Measurements from ENCODE around the gene STRIP1.
"Not testable (repeated sequence)": the region's sequence is repeated elsewhere in the genome, so short reads cannot be mapped to it uniquely, and the experiment has no call there.

Gene STRIP1

GRCh38 chr1:110067479-110067892, 33.1 kb downstream of the STRIP1 start:
- Histone ChIP-seq H3K4me1 (ENCODE audit: control insufficient read depth, insufficient read depth, low read length) (no peaks in the 10 kb centered on the region), H3K4me3 (ENCODE audit: low read depth, low read length) (peak overlapping the region; percentile 49), H3K36me3 (ENCODE audit: control insufficient read depth, insufficient read depth, low read length) (no peaks in the 10 kb centered on the region), H3K27me3 (ENCODE audit: control insufficient read depth, insufficient read depth, low read length) (peaks cover 74% of the 10 kb centered on the region), H3K9ac (ENCODE audit: low read depth, low read length) (no peak overlapping the region), H3K9me3 (ENCODE audit: control insufficient read depth, insufficient read depth, low read length) (no peaks in the 10 kb centered on the region)

- Histone ChIP-seq H3K9me3 (ENCODE audit: control insufficient read depth, insufficient read depth, low read length) (no peaks in the 10 kb centered on the region), H3K9ac (ENCODE audit: low read depth, low read length) (no peak overlapping the region), H3K27me3 (ENCODE audit: control insufficient read depth, insufficient read depth, low read length) (peaks cover 80% of the 10 kb centered on the region), H3K36me3 (ENCODE audit: control insufficient read depth, insufficient read depth, low read length) (no peaks in the 10 kb centered on the region), H3K4me3 (ENCODE audit: low read depth, low read length) (peak overlapping the region; percentile 49), H3K4me1 (ENCODE audit: control insufficient read depth, insufficient read depth, low read length) (no peaks in the 10 kb centered on the region)
Measured at GRCh38 chr1:110067893-110068645, 33.6 kb downstream of the STRIP1 start.

GRCh38 chr1:110068646-110069403, 34.4 kb downstream of the STRIP1 start:
- Histone ChIP-seq H3K4me1 (ENCODE audit: control insufficient read depth, insufficient read depth, low read length) (no peaks in the 10 kb centered on the region), H3K36me3 (ENCODE audit: control insufficient read depth, insufficient read depth, low read length) (no peaks in the 10 kb centered on the region), H3K9me3 (ENCODE audit: control insufficient read depth, insufficient read depth, low read length) (no peaks in the 10 kb centered on the region), H3K9ac (ENCODE audit: low read depth, low read length) (no peak overlapping the region), H3K4me3 (ENCODE audit: low read depth, low read length) (peak overlapping the region; percentile 49), H3K27me3 (ENCODE audit: control insufficient read depth, insufficient read depth, low read length) (peaks cover 88% of the 10 kb centered on the region)

- peak overlapping the region; percentile 49 for H3K4me3 ChIP-seq (ENCODE audit: low read depth, low read length)
- peaks cover 93% of the 10 kb centered on the region for H3K27me3 ChIP-seq (ENCODE audit: control insufficient read depth, insufficient read depth, low read length)
- no peak overlapping the region for H3K9ac ChIP-seq (ENCODE audit: low read depth, low read length)
- H3K9me3 ChIP-seq (ENCODE audit: control insufficient read depth, insufficient read depth, low read length): no peaks in the 10 kb centered on the region
- H3K4me1 ChIP-seq (ENCODE audit: control insufficient read depth, insufficient read depth, low read length): no peaks in the 10 kb centered on the region
- no peaks in the 10 kb centered on the region for H3K36me3 ChIP-seq (ENCODE audit: control insufficient read depth, insufficient read depth, low read length)
Measured at GRCh38 chr1:110069404-110070281, 35.2 kb downstream of the STRIP1 start.

- no peaks in the 10 kb centered on the region for H3K4me1 ChIP-seq (ENCODE audit: control insufficient read depth, insufficient read depth, low read length)
- H3K36me3 ChIP-seq (ENCODE audit: control insufficient read depth, insufficient read depth, low read length): no peaks in the 10 kb centered on the region
- no peak overlapping the region for H3K9ac ChIP-seq (ENCODE audit: low read depth, low read length)
- H3K4me3 ChIP-seq (ENCODE audit: low read depth, low read length): peak overlapping the region; percentile 49
- H3K27me3 ChIP-seq (ENCODE audit: control insufficient read depth, insufficient read depth, low read length): peaks cover 95% of the 10 kb centered on the region
- no peaks in the 10 kb centered on the region for H3K9me3 ChIP-seq (ENCODE audit: control insufficient read depth, insufficient read depth, low read length)
Measured at GRCh38 chr1:110070282-110070669, 35.9 kb downstream of the STRIP1 start.

- peak within 1 kb of the TSS; percentile 49 for H3K4me3 ChIP-seq (ENCODE audit: low read depth, low read length)
- peaks cover 93% of the 10 kb centered on the region for H3K27me3 ChIP-seq (ENCODE audit: control insufficient read depth, insufficient read depth, low read length)
- no peaks in the 10 kb centered on the region for H3K9me3 ChIP-seq (ENCODE audit: control insufficient read depth, insufficient read depth, low read length)
- H3K9ac ChIP-seq (ENCODE audit: low read depth, low read length): no peak within 1 kb of the TSS
- H3K4me1 ChIP-seq (ENCODE audit: control insufficient read depth, insufficient read depth, low read length): no peaks in the 10 kb centered on the region
- H3K36me3 ChIP-seq (ENCODE audit: control insufficient read depth, insufficient read depth, low read length): no peaks in the 10 kb centered on the region
Measured at GRCh38 chr1:110070671-110071242, 36.3 kb downstream of the STRIP1 start, which contains the start of gene ALX3. TSS of gene ALX3 (minus strand) at chr1:110070672. CDS start at chr1:110070612, 60 bp downstream.

- no peak overlapping the region for H3K4me3 ChIP-seq (ENCODE audit: low read depth, low read length)
- no peak overlapping the region for H3K9ac ChIP-seq (ENCODE audit: low read depth, low read length)
- no peaks in the 10 kb centered on the region for H3K4me1 ChIP-seq (ENCODE audit: control insufficient read depth, insufficient read depth, low read length)
- no peaks in the 10 kb centered on the region for H3K36me3 ChIP-seq (ENCODE audit: control insufficient read depth, insufficient read depth, low read length)
- peaks cover 87% of the 10 kb centered on the region for H3K27me3 ChIP-seq (ENCODE audit: control insufficient read depth, insufficient read depth, low read length)
- H3K9me3 ChIP-seq (ENCODE audit: control insufficient read depth, insufficient read depth, low read length): no peaks in the 10 kb centered on the region
Measured at GRCh38 chr1:110074166-110074565, 39.7 kb downstream of the STRIP1 start.

- no peaks in the 10 kb centered on the region for H3K4me1 ChIP-seq (ENCODE audit: control insufficient read depth, insufficient read depth, low read length)
- H3K9ac ChIP-seq (ENCODE audit: low read depth, low read length): no peak overlapping the region
- H3K4me3 ChIP-seq (ENCODE audit: low read depth, low read length): no peak overlapping the region
- H3K9me3 ChIP-seq (ENCODE audit: control insufficient read depth, insufficient read depth, low read length): no peaks in the 10 kb centered on the region
- peaks cover 81% of the 10 kb centered on the region for H3K27me3 ChIP-seq (ENCODE audit: control insufficient read depth, insufficient read depth, low read length)
- no peaks in the 10 kb centered on the region for H3K36me3 ChIP-seq (ENCODE audit: control insufficient read depth, insufficient read depth, low read length)
Measured at GRCh38 chr1:110076789-110077500, 42.5 kb downstream of the STRIP1 start.

- H3K4me1 ChIP-seq (ENCODE audit: control insufficient read depth, insufficient read depth, low read length); H3K4me3 ChIP-seq (ENCODE audit: low read depth, low read length); H3K9me3 ChIP-seq (ENCODE audit: control insufficient read depth, insufficient read depth, low read length); H3K9ac ChIP-seq (ENCODE audit: low read depth, low read length); H3K36me3 ChIP-seq (ENCODE audit: control insufficient read depth, insufficient read depth, low read length): not testable (repeated sequence)
- peaks cover 81% of the 10 kb centered on the region for H3K27me3 ChIP-seq (ENCODE audit: control insufficient read depth, insufficient read depth, low read length)
Measured at GRCh38 chr1:110079995-110080394, 45.6 kb downstream of the STRIP1 start.

GRCh38 chr1:110081061-110081460, 46.6 kb downstream of the STRIP1 start:
- Histone ChIP-seq H3K27me3 (ENCODE audit: control insufficient read depth, insufficient read depth, low read length) (peaks cover 86% of the 10 kb centered on the region), H3K9ac (ENCODE audit: low read depth, low read length) (no peak overlapping the region), H3K9me3 (ENCODE audit: control insufficient read depth, insufficient read depth, low read length) (no peaks in the 10 kb centered on the region), H3K36me3 (ENCODE audit: control insufficient read depth, insufficient read depth, low read length) (no peaks in the 10 kb centered on the region), H3K4me1 (ENCODE audit: control insufficient read depth, insufficient read depth, low read length) (no peaks in the 10 kb centered on the region), H3K4me3 (ENCODE audit: low read depth, low read length) (no peak overlapping the region)

- Histone ChIP-seq H3K27me3 (ENCODE audit: control insufficient read depth, insufficient read depth, low read length) (peaks cover 87% of the 10 kb centered on the region), H3K36me3 (ENCODE audit: control insufficient read depth, insufficient read depth, low read length) (no peaks in the 10 kb centered on the region), H3K4me1 (ENCODE audit: control insufficient read depth, insufficient read depth, low read length) (no peaks in the 10 kb centered on the region), H3K9ac (ENCODE audit: low read depth, low read length) (no peak overlapping the region), H3K9me3 (ENCODE audit: control insufficient read depth, insufficient read depth, low read length) (no peaks in the 10 kb centered on the region), H3K4me3 (ENCODE audit: low read depth, low read length) (no peak overlapping the region)
Measured at GRCh38 chr1:110082477-110082876, 48.1 kb downstream of the STRIP1 start.
